ENCODE results near the gene FAM174B. TPM values are rescaled to one million over a fixed set of nuclear protein-coding genes. Genes with fewer than 3 reads are reported as not detected.
A peak's percentile ranks its signal among the peaks of the same experiment; 100 is the strongest.

The FAM174B gene
- 7.0 and 20.1 TPM in 2 replicates for polyA plus RNA-seq
- polyA minus RNA-seq, result 13.9 and 15.7 TPM in 2 replicates

GRCh38 chr15:92655178-92655995 lies at the start of gene FAM174B:
TSS of gene FAM174B (minus strand) at chr15:92655775.
- no peaks in the 10 kb centered on the region for H3K27me3 ChIP-seq (ENCODE audit: insufficient read depth, low read depth, low read length)
- H3K9me3 ChIP-seq (ENCODE audit: low read length), result peaks cover 7% of the 10 kb centered on the region
- peaks cover 2% of the 10 kb centered on the region for H3F3A ChIP-seq (ENCODE audit: insufficient read depth, low read length, poor library complexity, severe bottlenecking)
- H3K27ac ChIP-seq (ENCODE audit: low read length), result peak within 1 kb of the TSS; percentile 63
- peak within 1 kb of the TSS; percentile 77 for H3K9ac ChIP-seq (ENCODE audit: low read length)
- peak within 1 kb of the TSS; percentile 69 for H3K4me3 ChIP-seq (ENCODE audit: low read length)
- no peaks in the 10 kb centered on the region for H4K20me1 ChIP-seq (ENCODE audit: insufficient read depth)
- H3K9me2 ChIP-seq (ENCODE audit: insufficient read depth, low read length), result no peaks in the 10 kb centered on the region
- no peaks in the 10 kb centered on the region for H3K36me3 ChIP-seq (ENCODE audit: insufficient read depth, low read length)
- H2AFZ ChIP-seq (ENCODE audit: low read depth, low read length), result peak within 1 kb of the TSS; percentile 31
- peaks cover under 1% of the 10 kb centered on the region for H3K79me2 ChIP-seq (replicated peaks; ENCODE audit: insufficient read depth, low read length)
- TF ChIP-seq, protein P1, sequence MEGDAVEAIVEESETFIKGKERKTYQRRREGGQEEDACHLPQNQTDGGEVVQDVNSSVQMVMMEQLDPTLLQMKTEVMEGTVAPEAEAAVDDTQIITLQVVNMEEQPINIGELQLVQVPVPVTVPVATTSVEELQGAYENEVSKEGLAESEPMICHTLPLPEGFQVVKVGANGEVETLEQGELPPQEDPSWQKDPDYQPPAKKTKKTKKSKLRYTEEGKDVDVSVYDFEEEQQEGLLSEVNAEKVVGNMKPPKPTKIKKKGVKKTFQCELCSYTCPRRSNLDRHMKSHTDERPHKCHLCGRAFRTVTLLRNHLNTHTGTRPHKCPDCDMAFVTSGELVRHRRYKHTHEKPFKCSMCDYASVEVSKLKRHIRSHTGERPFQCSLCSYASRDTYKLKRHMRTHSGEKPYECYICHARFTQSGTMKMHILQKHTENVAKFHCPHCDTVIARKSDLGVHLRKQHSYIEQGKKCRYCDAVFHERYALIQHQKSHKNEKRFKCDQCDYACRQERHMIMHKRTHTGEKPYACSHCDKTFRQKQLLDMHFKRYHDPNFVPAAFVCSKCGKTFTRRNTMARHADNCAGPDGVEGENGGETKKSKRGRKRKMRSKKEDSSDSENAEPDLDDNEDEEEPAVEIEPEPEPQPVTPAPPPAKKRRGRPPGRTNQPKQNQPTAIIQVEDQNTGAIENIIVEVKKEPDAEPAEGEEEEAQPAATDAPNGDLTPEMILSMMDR (IDR thresholded peaks at IDR 0.05; ENCODE audit: poor library complexity, severe bottlenecking), result peak; percentile 33
- TF ChIP-seq RAD21 (conservative IDR thresholded peaks at IDR 0.05) (peak; percentile 46), EZH2 (IDR thresholded peaks at IDR 0.05; ENCODE audit: borderline replicate concordance, insufficient read depth, low read length, poor library complexity, severe bottlenecking) (no peak), SMC3 (conservative IDR thresholded peaks at IDR 0.05; ENCODE audit: poor library complexity) (peak; percentile 50), EP300 (conservative IDR thresholded peaks at IDR 0.05; ENCODE audit: poor library complexity, severe bottlenecking) (peak; percentile 56), POLR2AphosphoS5 (IDR thresholded peaks at IDR 0.05) (peak; percentile 52), MXI1 (conservative IDR thresholded peaks at IDR 0.05; ENCODE audit: poor library complexity, severe bottlenecking) (peak; percentile 77), TAF1 (IDR thresholded peaks at IDR 0.05; ENCODE audit: low read depth) (peak; percentile 50)
- TF ChIP-seq, protein P2, sequence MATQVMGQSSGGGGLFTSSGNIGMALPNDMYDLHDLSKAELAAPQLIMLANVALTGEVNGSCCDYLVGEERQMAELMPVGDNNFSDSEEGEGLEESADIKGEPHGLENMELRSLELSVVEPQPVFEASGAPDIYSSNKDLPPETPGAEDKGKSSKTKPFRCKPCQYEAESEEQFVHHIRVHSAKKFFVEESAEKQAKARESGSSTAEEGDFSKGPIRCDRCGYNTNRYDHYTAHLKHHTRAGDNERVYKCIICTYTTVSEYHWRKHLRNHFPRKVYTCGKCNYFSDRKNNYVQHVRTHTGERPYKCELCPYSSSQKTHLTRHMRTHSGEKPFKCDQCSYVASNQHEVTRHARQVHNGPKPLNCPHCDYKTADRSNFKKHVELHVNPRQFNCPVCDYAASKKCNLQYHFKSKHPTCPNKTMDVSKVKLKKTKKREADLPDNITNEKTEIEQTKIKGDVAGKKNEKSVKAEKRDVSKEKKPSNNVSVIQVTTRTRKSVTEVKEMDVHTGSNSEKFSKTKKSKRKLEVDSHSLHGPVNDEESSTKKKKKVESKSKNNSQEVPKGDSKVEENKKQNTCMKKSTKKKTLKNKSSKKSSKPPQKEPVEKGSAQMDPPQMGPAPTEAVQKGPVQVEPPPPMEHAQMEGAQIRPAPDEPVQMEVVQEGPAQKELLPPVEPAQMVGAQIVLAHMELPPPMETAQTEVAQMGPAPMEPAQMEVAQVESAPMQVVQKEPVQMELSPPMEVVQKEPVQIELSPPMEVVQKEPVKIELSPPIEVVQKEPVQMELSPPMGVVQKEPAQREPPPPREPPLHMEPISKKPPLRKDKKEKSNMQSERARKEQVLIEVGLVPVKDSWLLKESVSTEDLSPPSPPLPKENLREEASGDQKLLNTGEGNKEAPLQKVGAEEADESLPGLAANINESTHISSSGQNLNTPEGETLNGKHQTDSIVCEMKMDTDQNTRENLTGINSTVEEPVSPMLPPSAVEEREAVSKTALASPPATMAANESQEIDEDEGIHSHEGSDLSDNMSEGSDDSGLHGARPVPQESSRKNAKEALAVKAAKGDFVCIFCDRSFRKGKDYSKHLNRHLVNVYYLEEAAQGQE (IDR thresholded peaks at IDR 0.05; ENCODE audit: borderline replicate concordance), result peak; percentile 41
- peak within 1 kb of the TSS; percentile 37 for H3K4me2 ChIP-seq (ENCODE audit: low read length)

GRCh38 chr15:92696096-92696495 lies 40.5 kb upstream of the FAM174B start:
- Histone ChIP-seq H3K27ac (ENCODE audit: low read length) (no peak overlapping the region), H3F3A (ENCODE audit: insufficient read depth, low read length, poor library complexity, severe bottlenecking) (no peaks in the 10 kb centered on the region), H3K9ac (ENCODE audit: low read length) (no peak overlapping the region), H3K9me3 (ENCODE audit: low read length) (no peaks in the 10 kb centered on the region), H2AFZ (ENCODE audit: low read depth, low read length) (no peak overlapping the region), H3K79me2 (replicated peaks; ENCODE audit: insufficient read depth, low read length) (no peaks in the 10 kb centered on the region), H3K4me3 (ENCODE audit: low read length) (no peak overlapping the region), H3K36me3 (ENCODE audit: insufficient read depth, low read length) (no peaks in the 10 kb centered on the region), H3K4me2 (ENCODE audit: low read length) (no peak overlapping the region), H4K20me1 (ENCODE audit: insufficient read depth) (no peaks in the 10 kb centered on the region), H3K27me3 (ENCODE audit: insufficient read depth, low read depth, low read length) (no peaks in the 10 kb centered on the region), H3K9me2 (ENCODE audit: insufficient read depth, low read length) (no peaks in the 10 kb centered on the region)
- no peak for TF ChIP-seq POLR2AphosphoS5 (IDR thresholded peaks at IDR 0.05)
- TF ChIP-seq EP300 (conservative IDR thresholded peaks at IDR 0.05; ENCODE audit: poor library complexity, severe bottlenecking), result no peak
- TF ChIP-seq, protein P2 (IDR thresholded peaks at IDR 0.05; ENCODE audit: borderline replicate concordance), result no peak
- TF ChIP-seq MXI1 (conservative IDR thresholded peaks at IDR 0.05; ENCODE audit: poor library complexity, severe bottlenecking), result no peak
- TF ChIP-seq TAF1 (IDR thresholded peaks at IDR 0.05; ENCODE audit: low read depth), result no peak
- TF ChIP-seq RAD21 (conservative IDR thresholded peaks at IDR 0.05), result no peak
- TF ChIP-seq, protein P1 (IDR thresholded peaks at IDR 0.05; ENCODE audit: poor library complexity, severe bottlenecking), result no peak
- TF ChIP-seq SMC3 (conservative IDR thresholded peaks at IDR 0.05; ENCODE audit: poor library complexity), result no peak
